Breast epithelium (tissue), 4 donors: Measurements from ENCODE around the gene BCL7C. TPM values are rescaled to one million over a fixed set of nuclear protein-coding genes. Genes with fewer than 3 reads are reported as not detected.

Experiments used
- DNase-seq, 2 donors: peaks; one replicate each; pipeline ENCODE4 v3.0.0-alpha.2; 2019; ENCODE audit warnings: low spot score in 2 of 2
- H3K27ac ChIP-seq, 2 donors: fragments of 200-600 bp; sonication (generic) in 1 of 2; one replicate each; pipeline ENCODE4 v1.5.1; 2016 to 2019; ENCODE audit warnings: mild to moderate bottlenecking in 1 of 2
- H3K27me3 ChIP-seq, 2 donors: fragments of 200-600 bp; sonication (generic) in 1 of 2; one replicate each; pipeline versions ENCODE4 v1.5.1 to v1.6.0; 2017 to 2019; ENCODE audit warnings: control low read depth in 1 of 2, mild to moderate bottlenecking in 1 of 2
- H3K36me3 ChIP-seq: fragments of 200-600 bp; one replicate; pipeline ENCODE4 v1.5.1; 2019
- H3K4me1 ChIP-seq, 2 donors: fragments of 200-600 bp; sonication (generic); one replicate each; pipeline ENCODE4 v1.5.1; 2016 to 2019; ENCODE audit warnings: control low read depth in 1 of 2
- H3K4me3 ChIP-seq, 3 donors: fragments of 200-600 bp; sonication (generic); 1 replicate in 2 of 3; 2 replicates in 1 of 3; pipeline ENCODE4 v1.5.1; 2016 to 2019; ENCODE audit warnings: mild to moderate bottlenecking in 3 of 3, moderate library complexity in 2 of 3
- H3K9me3 ChIP-seq, 2 donors: fragments of 200-600 bp; sonication (generic) in 1 of 2; one replicate each; pipeline ENCODE4 v1.5.1; 2016 to 2019; ENCODE audit warnings: control low read depth in 1 of 2
- POLR2A ChIP-seq: fragments of 450-650 bp; IDR thresholded peaks from one replicate; pipeline ENCODE4 v1.6.1; 2016; ENCODE audit warnings: antibody characterized with exemption, mild to moderate bottlenecking, moderate library complexity
- POLR2AphosphoS5 ChIP-seq, 3 donors: sonication (generic); formaldehyde crosslinking; IDR thresholded peaks; one replicate each; pipeline ENCODE4 v1.6.1; 2017; ENCODE audit warnings: antibody characterized with exemption in 3 of 3
- intact Hi-C: fragments of 100-400 bp; cut with DNase I; formaldehyde crosslinking; loops from one replicate; pipeline ENCODE4 v1.15.1; 2023; ENCODE audit warnings: low total_unique reads
- total RNA-seq, 3 donors: library from RNA; depleted of rRNA; stranded (reverse); fragments of >200 nt; gene quantifications; one replicate each; pipeline ENCODE4 v1.1.0, GENCODE V29; 2016
- TF ChIP-seq, protein P1 (sequence below), 3 donors: fragments of 450-650 bp; IDR thresholded peaks; one replicate each; pipeline ENCODE4 v1.5.1; 2016 to 2017; ENCODE audit warnings: antibody characterized with exemption in 3 of 3, mild to moderate bottlenecking in 3 of 3, moderate library complexity in 3 of 3

Gene BCL7C
- total RNA-seq, 3 donors from 2014 or later, result 29.4 to 47.2 (median 36.2) TPM

DNA sequence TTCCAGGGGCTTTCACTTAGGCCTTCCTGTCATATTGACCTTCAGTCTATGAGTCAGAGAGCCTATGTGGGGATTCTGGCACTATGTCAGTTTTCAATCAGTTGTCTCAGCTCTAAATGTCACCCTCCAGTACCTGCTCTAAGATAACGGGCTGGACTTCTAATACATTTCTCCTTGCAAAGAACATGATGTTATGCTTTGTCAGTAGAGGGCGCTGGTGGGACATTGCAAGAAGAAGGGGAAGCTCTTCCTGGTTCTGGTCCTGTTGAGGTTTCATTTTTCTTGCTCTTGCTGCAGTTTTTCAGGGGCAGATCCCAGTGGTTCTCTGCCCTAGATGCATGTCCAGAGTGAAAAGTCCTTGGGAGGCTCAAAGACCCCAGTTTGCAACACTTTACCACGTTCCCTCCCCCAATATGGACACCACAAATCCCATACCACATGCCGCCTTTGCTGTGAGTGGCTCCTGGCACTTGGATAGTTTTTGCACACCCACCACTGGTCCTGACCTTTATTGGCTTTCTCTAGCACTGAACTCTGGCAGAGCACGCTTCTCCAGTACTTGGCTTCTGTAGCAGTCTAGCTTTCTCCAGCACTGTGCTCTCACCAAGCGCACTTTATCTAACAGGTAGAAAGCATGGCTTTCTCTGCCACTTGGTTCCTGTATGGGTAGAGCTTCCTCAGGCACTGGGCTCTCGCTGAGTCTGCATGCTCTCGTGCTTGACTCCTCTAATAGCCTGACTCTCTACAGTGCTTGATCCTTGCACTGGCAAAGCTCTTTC, 49.0 kb downstream of the BCL7C start:
- H3K9me3 ChIP-seq, result no peaks in the 10 kb centered on the region
- H3K36me3 ChIP-seq, result no peaks in the 10 kb centered on the region
- TF ChIP-seq POLR2AphosphoS5 (IDR thresholded peaks at IDR 0.05) (peak in 1 of 3 donors; percentile 21), POLR2A (no peak)
- TF ChIP-seq, protein P1, sequence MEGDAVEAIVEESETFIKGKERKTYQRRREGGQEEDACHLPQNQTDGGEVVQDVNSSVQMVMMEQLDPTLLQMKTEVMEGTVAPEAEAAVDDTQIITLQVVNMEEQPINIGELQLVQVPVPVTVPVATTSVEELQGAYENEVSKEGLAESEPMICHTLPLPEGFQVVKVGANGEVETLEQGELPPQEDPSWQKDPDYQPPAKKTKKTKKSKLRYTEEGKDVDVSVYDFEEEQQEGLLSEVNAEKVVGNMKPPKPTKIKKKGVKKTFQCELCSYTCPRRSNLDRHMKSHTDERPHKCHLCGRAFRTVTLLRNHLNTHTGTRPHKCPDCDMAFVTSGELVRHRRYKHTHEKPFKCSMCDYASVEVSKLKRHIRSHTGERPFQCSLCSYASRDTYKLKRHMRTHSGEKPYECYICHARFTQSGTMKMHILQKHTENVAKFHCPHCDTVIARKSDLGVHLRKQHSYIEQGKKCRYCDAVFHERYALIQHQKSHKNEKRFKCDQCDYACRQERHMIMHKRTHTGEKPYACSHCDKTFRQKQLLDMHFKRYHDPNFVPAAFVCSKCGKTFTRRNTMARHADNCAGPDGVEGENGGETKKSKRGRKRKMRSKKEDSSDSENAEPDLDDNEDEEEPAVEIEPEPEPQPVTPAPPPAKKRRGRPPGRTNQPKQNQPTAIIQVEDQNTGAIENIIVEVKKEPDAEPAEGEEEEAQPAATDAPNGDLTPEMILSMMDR (IDR thresholded peaks at IDR 0.05), result peak; percentile 72 to 91 (median 79)
- H3K27ac ChIP-seq, result no peak overlapping the region
- H3K27me3 ChIP-seq, result no peaks in the 10 kb centered on the region
- H3K4me3 ChIP-seq, result peak overlapping the region; percentile 14 to 23 (median 21)
- intact Hi-C loops, result loop anchor here (10.0 kb wide), 1 partner anchor 60 kb away; no protein-coding TSS in a partner anchor
- H3K4me1 ChIP-seq, result no peaks in the 10 kb centered on the region
- peak in 1 of 2 donors; percentile 39 for DNase-seq

DNA sequence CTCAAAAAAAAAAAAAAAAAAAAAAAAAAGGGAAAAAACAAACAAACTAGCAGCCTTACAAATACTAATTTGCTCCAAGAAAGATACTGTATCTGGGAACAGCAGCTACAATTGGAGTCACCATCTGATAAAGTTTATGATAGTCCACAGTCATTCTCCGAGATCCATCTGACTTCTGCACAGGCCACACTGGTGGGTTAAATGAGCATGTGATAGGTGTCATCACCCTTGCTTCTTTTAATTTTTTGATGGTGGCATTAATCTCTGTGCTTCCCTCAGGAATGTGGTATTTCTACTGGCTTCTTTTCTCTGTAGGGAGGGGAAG, 49.6 kb downstream of the BCL7C start:
- Histone ChIP-seq H3K9me3 (no peaks in the 10 kb centered on the region), H3K4me1 (no peaks in the 10 kb centered on the region), H3K27ac (no peak overlapping the region), H3K27me3 (no peaks in the 10 kb centered on the region), H3K4me3 (no peak overlapping the region), H3K36me3 (no peaks in the 10 kb centered on the region)
- no peak for DNase-seq
- no peak for TF ChIP-seq POLR2AphosphoS5 (IDR thresholded peaks at IDR 0.05)
- no peak for TF ChIP-seq POLR2A
- TF ChIP-seq, protein P1 (IDR thresholded peaks at IDR 0.05), result no peak
- intact Hi-C loops, result loop anchor here (10.0 kb wide), 1 partner anchor 60 kb away; no protein-coding TSS in a partner anchor

DNA sequence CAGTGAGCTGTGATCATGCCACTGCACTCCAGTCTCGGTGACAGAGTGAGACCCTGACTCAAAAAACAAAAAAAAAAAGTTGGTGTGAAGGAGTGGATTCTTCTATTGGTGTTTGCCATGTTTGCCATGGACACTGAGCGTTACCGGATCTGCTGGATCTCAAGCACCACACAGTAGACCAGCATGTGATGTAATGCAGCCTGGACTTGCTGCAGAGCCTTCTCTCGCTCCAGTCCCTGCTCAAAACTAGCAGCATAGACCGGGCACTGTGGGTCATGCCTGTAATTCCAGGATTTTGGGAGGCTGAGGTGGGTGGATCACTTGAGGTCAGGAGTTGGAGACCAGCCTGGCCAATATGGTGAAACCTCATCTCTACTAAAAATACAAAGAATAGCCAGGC, 50.4 kb downstream of the BCL7C start:
- intact Hi-C loops, result loop anchor here (10.0 kb wide), 1 partner anchor 61 kb away; no protein-coding TSS in a partner anchor
- TF ChIP-seq, protein P1 (IDR thresholded peaks at IDR 0.05), result no peak
- TF ChIP-seq POLR2AphosphoS5 (IDR thresholded peaks at IDR 0.05), result no peak
- no peak for TF ChIP-seq POLR2A

DNA sequence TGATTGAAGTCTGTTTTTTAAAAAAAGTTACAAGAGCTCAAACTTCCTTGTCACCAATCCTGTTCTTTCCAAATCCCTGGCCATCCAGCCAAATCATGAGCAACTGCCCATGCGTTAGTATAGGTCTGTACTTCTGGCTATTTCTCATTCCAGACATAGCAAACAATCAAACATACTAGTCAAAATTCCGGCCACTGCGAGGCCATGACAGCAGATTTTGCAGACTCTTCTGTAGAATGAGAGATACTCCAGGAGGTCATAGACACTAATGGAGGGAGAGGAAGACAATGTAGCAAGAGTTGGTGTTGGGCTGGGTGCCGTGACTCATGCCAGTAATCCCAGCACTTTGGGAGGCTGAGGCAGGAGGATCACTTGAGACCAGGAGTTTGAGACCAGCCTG, 50.9 kb downstream of the BCL7C start:
- no peaks in the 10 kb centered on the region for H3K27me3 ChIP-seq
- TF ChIP-seq, protein P1 (IDR thresholded peaks at IDR 0.05), result no peak
- TF ChIP-seq POLR2AphosphoS5 (IDR thresholded peaks at IDR 0.05) (no peak), POLR2A (no peak)
- no peak overlapping the region for H3K4me3 ChIP-seq
- no peak for DNase-seq
- H3K4me1 ChIP-seq, result no peaks in the 10 kb centered on the region
- H3K9me3 ChIP-seq, result no peaks in the 10 kb centered on the region
- H3K36me3 ChIP-seq, result no peaks in the 10 kb centered on the region
- no peak overlapping the region for H3K27ac ChIP-seq
- intact Hi-C loops, result loop anchor here (10.0 kb wide), 1 partner anchor 62 kb away; no protein-coding TSS in a partner anchor

More for the DNA sequence above, 50.4 kb downstream of the BCL7C start:
- Histone ChIP-seq H3K27me3 (no peaks in the 10 kb centered on the region), H3K9me3 (no peaks in the 10 kb centered on the region), H3K4me3 (no peak overlapping the region), H3K4me1 (no peaks in the 10 kb centered on the region), H3K27ac (no peak overlapping the region), H3K36me3 (no peaks in the 10 kb centered on the region)
- DNase-seq, result no peak

DNA sequence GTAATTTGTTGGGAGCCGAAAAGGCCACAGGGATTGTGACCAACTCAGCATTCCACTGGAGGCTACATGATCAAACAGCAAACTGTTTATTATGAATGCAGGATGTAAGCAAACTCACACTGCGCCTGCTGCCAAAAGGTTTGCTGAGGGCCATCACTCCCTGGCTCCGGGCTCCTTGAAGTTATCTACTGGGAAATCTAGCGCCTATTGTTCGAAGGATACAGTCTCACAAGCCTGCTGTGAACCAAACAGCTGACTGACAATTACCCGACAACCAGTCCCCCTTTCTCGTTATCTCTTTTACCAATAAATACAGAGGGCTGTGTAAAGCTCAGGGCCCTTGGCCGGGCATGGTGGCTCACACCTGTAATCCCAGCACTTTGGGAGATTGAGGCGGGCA, 52.5 kb downstream of the BCL7C start:
- no peaks in the 10 kb centered on the region for H3K4me1 ChIP-seq
- DNase-seq, result no peak
- no peaks in the 10 kb centered on the region for H3K9me3 ChIP-seq
- no peak overlapping the region for H3K4me3 ChIP-seq
- H3K27me3 ChIP-seq, result no peaks in the 10 kb centered on the region
- H3K27ac ChIP-seq, result no peak overlapping the region
- intact Hi-C loops, result loop anchor here (10.0 kb wide), 1 partner anchor 63 kb away; no protein-coding TSS in a partner anchor
- no peaks in the 10 kb centered on the region for H3K36me3 ChIP-seq
- TF ChIP-seq POLR2A, result no peak
- no peak for TF ChIP-seq POLR2AphosphoS5 (IDR thresholded peaks at IDR 0.05)
- TF ChIP-seq, protein P1 (IDR thresholded peaks at IDR 0.05), result no peak
